IPS-11a (cell line): ENCODE measurements around the gene CELSR2.

Source experiments
- H3K4me3 ChIP-seq: one replicate; pipeline ENCODE4 v1.5.1; 2013; ENCODE audit warnings: low read depth, low read length, control low read depth

Gene CELSR2

GRCh38 chr1:109263597-109264378 is 14.4 kb downstream of the CELSR2 start:
- H3K4me3 ChIP-seq = no peak overlapping the region

GRCh38 chr1:109264379-109264755 is 15.0 kb downstream of the CELSR2 start:
- H3K4me3 ChIP-seq = no peak overlapping the region

- H3K4me3 ChIP-seq = no peak overlapping the region
These were observed 15.7 kb downstream of the CELSR2 start for GRCh38 chr1:109265016-109265415.

- H3K4me3 ChIP-seq = no peak overlapping the region
These were observed 16.5 kb downstream of the CELSR2 start for GRCh38 chr1:109265741-109266330.

- no peak overlapping the region for H3K4me3 ChIP-seq
These were observed 17.6 kb downstream of the CELSR2 start for GRCh38 chr1:109266965-109267364.

- H3K4me3 ChIP-seq = no peak overlapping the region
These were observed 18.5 kb downstream of the CELSR2 start for GRCh38 chr1:109267743-109268300.

GRCh38 chr1:109268431-109269211 is 19.3 kb downstream of the CELSR2 start:
- H3K4me3 ChIP-seq = no peak overlapping the region

- no peak overlapping the region for H3K4me3 ChIP-seq
These were observed 20.1 kb downstream of the CELSR2 start for GRCh38 chr1:109269212-109269980.

- H3K4me3 ChIP-seq = no peak overlapping the region
These were observed 20.8 kb downstream of the CELSR2 start for GRCh38 chr1:109269981-109270622.

DNA sequence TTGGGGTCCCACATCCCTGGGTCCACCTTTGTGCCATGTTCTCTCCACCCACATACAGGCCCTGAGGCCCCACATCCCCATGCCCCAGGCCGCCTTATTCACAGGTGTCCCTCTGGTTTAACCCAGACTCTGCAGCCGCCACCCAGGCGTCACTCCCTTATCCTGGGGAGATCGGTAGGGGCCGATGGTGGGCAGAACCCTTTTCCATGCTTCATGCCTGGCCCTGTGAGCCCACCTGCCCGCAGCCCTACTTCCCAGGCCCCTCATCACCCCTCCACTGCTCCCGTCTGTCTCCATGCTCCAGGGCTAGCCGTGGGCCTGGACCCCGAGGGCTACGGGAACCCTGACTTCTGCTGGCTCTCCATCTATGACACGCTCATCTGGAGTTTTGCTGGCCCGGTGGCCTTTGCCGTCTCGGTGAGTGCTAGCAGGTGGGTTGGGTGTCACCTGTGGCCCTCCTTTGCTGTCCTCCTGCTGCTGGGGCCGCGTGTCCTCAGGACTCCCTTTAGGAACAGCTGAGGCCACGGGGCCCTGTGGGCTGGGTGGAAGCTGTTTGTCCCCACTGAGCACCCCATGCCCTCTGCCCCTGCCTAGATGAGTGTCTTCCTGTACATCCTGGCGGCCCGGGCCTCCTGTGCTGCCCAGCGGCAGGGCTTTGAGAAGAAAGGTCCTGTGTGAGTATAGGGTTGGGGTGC is 21.4 kb downstream of the CELSR2 start:
- H3K4me3 ChIP-seq = no peak overlapping the region

DNA sequence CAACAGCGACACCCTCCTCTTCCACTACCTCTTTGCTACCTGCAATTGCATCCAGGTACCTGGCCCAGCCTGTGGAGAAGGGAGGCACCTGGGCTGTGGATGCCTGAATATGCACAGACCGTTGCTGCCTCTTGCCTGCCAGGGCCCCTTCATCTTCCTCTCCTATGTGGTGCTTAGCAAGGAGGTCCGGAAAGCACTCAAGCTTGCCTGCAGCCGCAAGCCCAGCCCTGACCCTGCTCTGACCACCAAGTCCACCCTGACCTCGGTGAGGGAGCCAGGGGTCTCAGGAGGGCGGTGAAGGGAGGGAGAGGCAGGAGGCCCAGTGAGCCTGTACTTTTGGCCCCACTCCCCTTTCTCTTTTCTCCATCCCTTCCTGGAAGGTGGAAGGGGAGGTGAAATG is 22.1 kb downstream of the CELSR2 start:
- no peak overlapping the region for H3K4me3 ChIP-seq

- no peak overlapping the region for H3K4me3 ChIP-seq
These were observed 22.9 kb downstream of the CELSR2 start for GRCh38 chr1:109272021-109272799.

DNA sequence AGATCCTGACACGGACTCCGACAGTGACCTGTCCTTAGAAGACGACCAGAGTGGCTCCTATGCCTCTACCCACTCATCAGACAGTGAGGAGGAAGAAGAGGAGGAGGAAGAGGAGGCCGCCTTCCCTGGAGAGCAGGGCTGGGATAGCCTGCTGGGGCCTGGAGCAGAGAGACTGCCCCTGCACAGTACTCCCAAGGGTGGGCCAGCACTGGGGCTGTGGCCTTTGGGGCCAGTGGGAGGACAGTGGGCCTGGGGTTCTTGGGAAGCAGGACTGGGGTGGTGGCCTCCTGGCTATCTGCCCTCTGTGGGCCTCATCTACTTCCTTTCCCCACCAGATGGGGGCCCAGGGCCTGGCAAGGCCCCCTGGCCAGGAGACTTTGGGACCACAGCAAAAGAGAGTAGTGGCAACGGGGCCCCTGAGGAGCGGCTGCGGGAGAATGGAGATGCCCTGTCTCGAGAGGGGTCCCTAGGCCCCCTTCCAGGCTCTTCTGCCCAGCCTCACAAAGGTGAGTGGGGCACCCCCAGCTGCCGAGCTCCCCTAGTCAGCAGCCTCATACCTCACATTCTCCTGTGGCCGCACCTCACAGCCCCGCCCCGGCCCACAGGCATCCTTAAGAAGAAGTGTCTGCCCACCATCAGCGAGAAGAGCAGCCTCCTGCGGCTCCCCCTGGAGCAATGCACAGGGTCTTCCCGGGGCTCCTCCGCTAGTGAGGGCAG is 23.6 kb downstream of the CELSR2 start:
- H3K4me3 ChIP-seq = no peak overlapping the region

DNA sequence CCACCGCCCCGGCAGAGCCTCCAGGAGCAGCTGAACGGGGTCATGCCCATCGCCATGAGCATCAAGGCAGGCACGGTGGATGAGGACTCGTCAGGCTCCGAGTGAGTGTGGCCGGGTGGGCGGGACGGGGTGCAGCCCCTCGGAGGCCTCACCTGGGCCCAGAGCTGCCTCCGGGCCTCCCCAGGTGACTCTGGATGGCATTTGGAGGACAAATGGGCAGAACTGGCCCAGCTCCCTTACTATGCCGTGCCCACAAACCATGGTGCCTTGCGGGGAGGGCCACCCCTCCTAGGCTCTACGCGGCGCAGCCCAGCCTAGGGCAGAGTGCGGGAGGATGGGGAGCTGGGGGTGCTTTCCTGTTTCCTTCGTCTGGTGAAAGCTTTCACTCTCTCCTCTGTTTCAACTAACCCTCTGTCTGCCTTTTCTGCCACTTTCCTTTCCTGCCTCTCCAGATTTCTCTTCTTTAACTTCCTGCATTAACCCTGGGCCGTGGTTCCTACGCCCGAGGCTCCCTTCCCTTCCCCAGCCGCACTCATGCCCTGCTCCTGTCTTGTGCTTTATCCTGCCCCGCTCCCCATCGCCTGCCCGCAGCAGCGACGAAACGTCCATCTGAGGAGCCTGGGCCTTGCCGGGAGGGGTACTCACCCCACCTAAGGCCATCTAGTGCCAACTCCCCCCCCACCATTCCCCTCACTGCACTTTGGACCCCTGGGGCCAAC is 24.4 kb downstream of the CELSR2 start:
- H3K4me3 ChIP-seq = no peak overlapping the region

DNA sequence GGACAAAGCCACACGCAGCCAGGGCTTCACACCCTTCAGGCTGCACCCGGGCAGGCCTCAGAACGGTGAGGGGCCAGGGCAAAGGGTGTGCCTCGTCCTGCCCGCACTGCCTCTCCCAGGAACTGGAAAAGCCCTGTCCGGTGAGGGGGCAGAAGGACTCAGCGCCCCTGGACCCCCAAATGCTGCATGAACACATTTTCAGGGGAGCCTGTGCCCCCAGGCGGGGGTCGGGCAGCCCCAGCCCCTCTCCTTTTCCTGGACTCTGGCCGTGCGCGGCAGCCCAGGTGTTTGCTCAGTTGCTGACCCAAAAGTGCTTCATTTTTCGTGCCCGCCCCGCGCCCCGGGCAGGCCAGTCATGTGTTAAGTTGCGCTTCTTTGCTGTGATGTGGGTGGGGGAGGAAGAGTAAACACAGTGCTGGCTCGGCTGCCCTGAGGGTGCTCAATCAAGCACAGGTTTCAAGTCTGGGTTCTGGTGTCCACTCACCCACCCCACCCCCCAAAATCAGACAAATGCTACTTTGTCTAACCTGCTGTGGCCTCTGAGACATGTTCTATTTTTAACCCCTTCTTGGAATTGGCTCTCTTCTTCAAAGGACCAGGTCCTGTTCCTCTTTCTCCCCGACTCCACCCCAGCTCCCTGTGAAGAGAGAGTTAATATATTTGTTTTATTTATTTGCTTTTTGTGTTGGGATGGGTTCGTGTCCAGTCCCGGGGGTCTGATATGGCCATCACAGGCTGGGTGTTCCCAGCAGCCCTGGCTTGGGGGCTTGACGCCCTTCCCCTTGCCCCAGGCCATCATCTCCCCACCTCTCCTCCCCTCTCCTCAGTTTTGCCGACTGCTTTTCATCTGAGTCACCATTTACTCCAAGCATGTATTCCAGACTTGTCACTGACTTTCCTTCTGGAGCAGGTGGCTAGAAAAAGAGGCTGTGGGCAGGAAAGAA is 25.5 kb downstream of the CELSR2 start:
- H3K4me3 ChIP-seq = no peak overlapping the region

DNA sequence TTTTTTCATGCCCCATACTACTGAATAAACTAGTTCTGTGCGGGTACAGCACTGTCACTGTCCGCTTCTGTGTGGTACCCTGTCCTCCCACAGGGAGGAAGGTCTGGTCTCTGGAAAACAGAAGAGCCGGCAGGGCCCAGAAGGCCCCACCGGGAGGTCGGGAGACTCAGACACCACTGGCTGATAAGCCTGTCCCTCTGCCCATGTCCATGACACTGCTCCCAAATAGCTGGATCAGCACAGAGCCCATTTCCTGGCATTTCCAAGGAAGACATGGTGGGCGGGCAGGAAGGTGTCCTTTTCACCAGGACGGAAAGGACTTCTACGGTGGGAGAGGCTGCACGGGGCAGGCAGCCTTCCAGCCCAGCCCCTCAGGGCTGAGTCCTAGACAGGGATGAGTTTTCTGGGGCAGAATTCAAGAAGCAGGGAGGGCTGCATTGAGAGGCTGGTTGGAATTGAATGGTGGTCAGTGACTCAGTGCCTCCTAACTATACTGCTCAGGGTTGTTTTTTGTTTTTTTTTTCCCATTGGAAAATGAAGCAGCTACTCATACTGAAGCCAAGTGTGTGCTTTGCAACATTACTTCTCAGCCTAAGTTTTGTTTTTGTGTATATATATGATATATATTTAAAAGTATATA is 26.5 kb downstream of the CELSR2 start:
- H3K4me3 ChIP-seq = no peak overlapping the region
